ENCODE data around the gene COL5A3.
A peak's percentile ranks its signal among the peaks of the same experiment; 100 is the strongest.
"Not testable (repeated sequence)": the region's sequence is repeated elsewhere in the genome, so short reads cannot be mapped to it uniquely, and the experiment has no call there.

The COL5A3 gene

DNA sequence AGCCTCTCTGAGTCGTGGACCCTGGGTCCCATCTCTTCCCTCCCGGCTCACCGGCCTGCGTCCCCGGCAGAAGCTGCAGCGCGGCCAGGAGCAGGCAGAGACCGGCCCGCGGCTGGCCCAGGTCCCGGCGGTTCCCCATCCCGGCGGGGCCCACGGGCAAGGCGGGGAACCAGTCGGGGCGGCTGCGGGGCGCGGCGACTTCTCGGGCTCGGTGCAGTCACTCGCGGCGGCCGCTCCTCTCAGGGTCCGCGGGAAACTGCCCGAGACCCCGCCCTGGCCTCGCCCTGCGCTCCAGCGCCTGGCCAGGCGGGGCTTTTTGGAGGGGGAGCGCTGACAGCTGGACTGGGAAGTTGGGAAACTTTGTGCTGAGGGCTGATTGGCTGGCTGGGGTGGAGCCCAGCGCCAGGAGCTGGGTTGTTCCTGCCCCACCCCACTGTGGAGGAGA, at the start of gene COL5A3:
Gene COL5A3, minus strand, starts transcription at position 258 of the 445 bp plus-strand sequence. Its CDS starts 119 bp downstream, at position 139.
- no peak for FAIRE-seq

DNA sequence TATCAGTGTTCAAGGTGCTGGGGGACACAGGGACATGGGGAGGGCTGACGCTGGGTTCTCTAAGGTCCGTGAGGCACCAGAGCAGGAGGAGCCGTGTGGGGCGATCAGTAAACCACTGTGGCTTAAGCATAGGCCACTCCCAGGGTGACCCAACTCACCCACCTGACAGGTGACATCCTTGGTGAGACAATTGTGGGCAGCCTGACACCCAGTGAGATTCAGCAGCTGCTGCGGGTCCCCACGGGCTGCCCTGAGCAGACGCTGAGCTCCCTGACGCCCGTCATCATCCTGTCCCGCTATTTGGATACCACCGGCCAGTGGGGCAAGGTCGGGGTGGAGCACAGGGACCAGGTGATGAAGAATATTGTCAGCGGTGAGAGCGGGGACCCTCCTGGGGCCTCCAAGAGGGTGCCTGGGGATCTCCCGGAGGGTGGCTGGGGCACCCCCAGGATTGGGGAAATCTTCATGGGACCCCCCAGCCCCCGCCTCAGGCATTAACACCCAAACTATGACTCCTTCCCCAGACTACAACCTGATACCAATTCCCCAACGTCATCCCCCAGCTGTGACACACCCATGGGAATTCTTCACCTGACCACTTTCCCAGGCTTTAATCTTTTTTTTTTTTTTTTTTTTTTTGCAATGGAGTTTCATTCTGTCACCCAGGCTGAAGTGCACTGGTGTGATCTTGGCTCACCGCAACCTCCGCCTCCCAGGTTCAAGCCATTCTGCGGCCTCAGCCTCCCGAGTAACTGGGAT, 42.5 kb upstream of the COL5A3 start:
- no peak for FAIRE-seq

DNA sequence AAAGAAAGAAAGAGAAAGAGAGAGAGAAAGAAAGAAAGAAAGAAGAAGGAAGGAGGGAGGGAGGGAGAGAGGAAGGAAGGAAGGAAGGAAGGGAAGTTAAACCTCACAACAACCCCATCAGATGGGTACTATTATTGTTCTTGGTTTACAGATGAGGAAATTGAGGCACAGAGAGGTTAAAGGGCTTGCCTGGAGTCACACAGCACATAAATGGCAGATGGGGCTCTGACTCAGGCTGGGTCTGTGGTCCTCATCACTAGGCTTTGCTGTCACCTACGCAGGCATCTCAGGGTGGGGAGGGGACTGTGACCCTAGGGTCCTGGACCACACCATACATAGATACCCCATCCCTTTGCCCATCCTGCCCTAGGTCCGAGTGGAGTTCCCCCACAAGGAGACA, 39.3 kb upstream of the COL5A3 start:
- no peak for FAIRE-seq

DNA sequence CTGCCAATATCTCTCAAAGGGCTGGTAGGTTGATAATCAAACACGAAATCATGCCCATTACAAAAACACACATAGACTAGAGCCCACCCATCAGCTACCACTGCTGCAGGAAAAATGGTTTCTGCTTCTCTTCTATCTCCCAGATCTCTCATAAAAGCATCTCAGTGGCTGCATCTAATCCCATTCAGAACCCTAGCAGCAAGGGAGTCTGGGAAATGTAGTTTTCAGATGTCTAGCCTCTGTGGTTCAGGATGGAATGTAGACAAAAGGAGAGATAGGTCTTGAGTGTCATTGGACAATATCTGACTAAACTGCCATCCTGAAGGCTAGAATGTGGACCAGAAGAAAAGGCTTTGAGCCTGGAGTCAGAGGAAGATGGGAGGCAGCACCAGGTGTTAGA, 35.1 kb upstream of the COL5A3 start:
- no peak for FAIRE-seq

DNA sequence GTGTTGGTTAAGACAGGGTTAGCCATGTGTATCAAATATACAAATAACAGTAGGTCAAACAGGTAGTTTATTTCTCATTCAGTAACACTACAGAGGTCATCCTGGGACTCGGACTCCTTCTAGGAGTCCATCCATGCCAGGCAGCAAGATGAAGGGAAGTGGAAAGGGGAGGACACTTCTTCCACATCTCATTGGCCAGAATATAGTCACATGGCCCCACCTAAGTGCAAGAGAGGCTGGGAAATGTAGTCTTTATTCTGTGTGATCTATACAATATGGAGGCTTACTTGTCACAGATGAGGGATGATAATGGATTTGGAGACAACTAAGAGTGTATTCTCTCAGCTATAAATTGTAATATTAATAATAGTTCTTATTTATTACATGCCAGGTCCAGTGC, 34.1 kb upstream of the COL5A3 start:
- FAIRE-seq, result no peak

DNA sequence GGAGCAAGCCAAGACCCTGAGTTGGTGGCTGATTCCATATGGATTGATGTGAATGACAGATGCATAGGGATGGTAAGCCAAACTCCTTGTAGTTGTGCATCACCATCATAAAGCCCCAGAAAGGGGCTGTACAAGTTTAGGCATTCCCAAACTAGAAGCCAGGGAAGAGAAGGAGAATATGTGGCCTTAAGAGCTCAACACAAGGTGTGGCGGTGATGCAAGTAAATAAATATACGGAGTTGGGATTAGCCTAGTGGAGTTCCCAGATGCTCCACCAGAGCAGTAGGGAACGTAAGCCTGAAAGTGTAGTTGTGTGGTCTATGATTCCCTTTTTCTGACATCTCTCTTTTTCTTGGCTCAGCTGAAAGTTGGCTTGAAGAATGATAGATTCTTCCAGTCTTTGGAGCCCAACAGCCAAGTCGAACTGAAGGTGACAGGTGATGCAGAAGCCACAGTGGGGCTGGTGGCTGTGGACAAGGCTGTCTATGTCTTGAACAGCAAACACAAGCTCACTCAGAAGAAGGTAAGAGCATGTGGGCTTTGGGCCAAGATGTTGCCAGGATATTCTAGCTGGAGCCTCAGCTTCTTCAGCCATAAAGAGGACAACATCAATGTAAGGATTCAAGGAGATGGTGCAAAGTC, 33.1 kb upstream of the COL5A3 start:
- FAIRE-seq, result no peak

DNA sequence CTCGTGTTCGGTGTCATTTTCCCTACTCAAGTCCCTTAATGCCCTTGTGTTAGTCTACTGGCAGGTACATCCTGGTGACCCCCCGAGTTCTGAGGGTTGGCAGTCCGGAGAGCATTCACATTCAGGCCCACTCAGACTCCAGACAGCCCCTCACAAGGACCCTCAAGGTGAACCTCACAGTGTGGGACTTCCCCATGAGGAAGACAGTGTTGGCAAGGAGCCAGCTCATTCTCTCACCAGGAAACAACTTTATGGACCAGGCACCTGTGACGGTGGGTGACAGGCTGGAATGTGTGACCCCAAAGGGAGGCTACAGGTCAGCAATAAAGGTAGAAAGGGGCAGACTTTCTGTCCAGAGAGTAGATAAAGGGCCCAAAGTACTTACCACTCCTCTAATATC, 27.5 kb upstream of the COL5A3 start:
- no peak for FAIRE-seq

DNA sequence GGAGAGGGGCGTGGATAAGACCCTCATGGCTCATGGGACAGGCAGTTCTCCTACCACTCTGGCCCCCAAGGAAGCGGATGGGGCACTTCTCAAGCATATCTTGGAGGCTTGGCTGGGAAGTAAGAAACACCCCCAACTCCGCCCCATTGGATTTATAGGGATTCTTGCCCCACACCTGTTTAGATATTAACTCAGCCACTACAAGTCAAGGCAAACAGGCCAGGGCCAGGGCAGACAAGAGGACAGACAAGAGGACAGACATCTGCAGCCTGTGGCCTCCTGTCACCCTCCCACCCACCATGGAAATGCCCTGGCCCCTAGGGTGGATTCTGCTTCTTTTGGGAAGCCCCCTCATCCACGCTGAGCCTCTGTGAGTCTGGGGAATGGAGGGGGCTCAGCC, 27.1 kb upstream of the COL5A3 start:
- no peak for FAIRE-seq

DNA sequence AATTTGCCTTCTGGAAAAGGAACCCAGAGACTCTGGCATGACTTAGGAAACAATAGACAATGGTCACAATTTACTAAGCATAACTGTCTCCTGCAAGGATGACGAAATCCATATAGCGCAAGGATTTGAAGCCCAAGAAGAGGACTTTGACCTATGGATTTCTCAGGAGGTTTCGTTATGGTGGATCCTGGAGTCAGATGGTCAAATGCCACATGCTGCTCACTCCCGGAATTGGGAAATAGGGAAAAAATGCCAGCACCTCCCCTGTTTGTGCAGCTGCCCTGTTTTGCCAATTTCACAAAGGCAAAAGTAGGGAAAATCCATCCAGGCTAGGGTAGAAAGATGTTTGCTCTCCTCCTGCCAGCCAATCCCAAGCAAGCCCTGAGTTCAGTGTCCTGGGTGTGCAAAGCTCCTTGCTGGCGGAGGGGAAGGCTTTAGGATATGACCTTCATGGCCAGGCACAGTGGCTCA, 26.3 kb upstream of the COL5A3 start:
- no peak for FAIRE-seq

DNA sequence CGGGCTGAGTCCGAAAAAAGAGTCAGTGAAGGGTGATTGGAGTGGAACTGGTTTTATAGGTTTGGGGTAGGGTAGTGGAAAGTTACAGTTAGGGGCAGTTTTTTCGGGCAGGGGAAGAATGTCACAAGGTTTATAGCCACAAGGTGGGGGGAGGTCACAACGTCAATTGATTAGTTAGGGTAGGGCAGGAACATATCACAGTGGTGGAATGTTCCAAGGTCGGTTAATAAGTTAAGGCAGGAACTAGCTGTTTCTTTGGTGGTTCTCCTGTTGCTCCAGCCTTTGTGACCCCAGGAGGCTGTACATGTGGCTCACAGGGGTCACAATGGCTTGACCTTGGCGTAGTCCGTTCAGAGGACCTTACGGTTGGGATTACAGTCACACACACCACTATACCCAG, 23.3 kb upstream of the COL5A3 start:
- no peak for FAIRE-seq

DNA sequence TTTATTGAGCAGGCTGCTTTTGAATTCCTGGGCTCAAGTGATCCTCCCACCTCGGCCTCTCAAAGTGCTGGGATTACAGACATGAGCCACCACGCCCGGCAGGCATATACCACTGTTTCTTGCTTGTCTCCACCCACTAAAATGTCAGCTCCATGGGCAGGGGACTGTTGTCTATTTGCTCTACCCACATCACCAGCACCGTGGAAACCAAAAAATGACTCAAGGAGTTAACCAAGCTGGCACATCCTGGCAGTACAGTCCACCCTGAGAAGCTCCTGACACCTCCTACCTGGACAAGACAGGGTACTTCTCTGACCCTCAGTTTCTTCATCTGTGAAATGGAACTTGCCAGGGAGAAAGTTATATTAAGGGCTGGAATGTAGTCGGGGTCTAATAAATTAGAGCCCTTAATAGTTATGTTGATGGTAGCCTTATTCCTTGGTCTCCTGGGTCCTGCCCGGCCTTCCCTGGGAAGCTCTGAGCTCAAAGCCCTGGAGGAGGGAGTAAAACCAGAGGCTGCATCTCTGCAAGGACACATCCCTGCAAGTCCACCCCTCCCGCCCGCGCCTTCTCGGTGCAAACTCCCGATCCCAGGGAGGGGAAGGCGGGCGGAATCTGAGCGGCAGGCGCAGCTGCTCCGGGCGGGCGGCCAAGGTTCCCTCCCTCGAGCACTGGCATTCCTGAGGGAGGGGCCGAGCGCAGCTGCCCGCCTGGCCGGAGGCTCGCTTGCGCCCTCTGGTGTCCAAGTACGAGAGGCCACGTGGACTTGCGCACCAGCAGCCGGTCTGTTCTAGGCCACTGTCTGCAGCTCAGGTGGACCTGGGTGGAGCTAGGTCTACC, 17.1 kb upstream of the COL5A3 start:
- peak; percentile 11 for FAIRE-seq

DNA sequence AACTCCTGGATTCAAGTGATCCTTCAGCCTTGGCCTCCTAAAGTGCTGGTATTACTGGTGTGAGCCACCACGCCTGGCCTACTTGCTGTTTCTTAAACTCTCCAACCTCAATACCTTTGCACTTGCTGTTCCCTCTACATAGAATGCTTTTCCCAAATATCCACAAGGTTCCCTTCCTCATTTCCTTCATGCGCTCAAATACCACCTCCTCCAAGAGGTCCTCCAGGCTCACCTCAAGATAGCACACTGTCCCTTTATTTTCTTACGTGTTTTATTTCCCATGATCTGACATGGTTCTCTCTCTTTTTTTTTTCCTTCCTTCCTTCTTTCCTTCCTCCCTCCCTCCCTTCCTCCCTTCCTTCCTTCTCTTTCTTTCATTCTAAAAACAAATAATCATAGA, 16.4 kb upstream of the COL5A3 start:
- FAIRE-seq, result no peak

DNA sequence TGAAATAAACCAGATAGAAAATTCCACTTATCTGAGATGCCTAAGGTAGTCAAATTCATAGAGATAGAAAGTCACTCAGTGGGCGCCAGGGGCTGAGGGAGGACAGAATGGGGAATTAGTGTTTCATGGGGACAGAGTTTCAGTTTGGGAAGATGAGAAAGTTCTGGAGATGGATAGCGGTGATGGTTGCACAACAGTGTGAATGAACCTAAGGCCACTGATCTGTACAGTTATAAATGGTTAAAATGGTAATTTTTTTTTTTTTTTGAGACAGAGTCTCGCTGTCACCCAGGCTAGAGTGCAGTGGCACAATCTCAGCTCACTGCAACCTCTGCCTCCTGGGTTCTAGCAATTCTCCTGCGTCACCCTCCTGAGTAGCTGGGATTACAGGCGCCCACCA, 12.8 kb upstream of the COL5A3 start:
- FAIRE-seq, result not testable (repeated sequence)

DNA sequence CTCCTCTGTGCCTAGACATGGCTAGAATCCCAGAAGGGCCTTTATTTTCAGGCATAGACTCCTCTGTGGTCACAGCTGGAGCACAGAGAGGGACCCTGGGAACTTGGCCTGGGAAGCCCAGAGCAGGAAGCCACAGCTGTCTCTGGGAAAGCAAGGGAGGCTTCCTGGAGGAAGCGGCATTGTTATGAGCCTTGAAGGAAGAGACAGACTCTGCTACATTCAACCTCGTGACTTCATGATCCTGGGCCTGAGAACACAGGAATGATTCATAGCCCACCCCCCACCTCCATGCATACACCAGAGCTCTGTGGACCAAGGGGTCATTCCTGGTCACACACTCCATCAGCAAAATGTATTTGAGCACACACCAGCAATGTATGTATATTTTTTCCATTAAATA, 11.6 kb upstream of the COL5A3 start:
- no peak for FAIRE-seq

DNA sequence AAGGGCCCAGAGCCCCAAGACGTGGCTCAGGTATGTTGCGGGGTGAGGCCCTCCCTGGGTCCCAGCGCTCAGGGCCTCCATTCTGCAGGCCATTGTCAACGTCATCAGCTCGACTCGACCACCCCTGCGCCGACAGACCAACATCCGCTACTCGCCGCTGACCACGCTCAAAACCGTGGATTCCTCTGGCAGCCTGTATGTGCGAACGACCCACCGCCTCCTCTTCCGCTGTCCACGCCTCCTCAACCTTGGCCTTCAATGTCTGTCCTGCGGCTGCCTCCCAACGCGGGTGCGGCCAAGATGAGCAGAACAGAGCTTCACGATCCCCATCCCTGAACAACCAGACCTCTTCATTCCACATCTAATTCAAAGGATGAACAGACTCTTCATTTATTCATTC, 11.1 kb upstream of the COL5A3 start:
- FAIRE-seq, result no peak

DNA sequence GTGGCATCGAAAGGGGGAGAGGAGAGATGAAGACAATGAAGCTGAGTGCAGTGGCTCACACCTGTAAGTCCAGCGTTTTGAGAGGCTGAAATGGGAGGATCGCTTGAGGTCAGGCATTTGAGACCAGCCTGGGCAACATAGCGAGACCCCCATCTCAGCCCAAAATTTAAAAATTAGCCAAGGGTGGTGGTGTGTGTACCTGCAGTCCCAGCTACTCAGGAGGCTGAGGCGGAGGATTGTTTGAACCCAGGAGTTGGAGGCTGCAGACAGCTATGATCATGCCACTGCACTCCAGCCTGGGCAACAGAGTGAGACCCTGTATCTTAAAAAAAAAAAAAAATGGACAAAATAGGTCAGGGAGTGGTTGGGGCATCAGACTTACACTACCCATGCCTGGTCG, 10.5 kb upstream of the COL5A3 start:
- no peak for FAIRE-seq

DNA sequence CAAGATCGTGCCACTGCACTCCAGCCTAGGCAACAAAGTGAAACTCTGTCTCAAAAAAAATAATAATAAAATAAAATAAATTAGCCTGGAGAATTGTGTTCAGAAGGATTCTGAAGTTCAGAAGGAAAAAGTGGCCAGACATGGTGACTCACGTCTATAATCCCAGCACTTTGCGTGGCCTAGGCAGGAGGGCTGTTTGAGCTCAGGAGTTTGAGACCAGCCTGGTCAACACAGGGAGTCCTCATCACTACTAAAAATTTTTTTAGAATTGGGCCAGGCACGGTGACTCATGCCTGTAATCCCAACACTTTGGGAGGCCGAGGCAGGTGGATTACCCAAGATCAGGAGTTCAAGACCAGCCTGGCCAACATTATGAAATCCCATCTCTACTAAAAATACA, 8.9 kb upstream of the COL5A3 start:
- FAIRE-seq, result no peak

DNA sequence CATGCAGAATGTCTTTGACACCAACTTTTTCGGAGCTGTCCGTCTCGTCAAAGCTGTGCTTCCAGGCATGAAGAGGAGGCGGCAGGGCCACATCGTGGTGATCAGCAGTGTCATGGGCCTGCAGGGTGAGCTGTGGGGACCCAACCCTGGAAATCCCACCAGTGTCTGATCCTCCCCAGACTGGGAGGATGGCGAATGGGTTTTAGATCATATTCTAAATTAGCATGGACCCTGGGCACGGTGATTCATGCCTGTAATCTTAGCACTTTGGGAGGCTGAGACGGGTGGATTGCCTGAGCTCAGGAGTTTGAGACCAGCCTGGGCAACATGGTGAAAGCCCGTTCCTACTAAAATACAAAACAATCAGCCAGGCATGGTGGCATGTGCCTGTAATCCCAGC, 8.5 kb upstream of the COL5A3 start:
- no peak for FAIRE-seq

DNA sequence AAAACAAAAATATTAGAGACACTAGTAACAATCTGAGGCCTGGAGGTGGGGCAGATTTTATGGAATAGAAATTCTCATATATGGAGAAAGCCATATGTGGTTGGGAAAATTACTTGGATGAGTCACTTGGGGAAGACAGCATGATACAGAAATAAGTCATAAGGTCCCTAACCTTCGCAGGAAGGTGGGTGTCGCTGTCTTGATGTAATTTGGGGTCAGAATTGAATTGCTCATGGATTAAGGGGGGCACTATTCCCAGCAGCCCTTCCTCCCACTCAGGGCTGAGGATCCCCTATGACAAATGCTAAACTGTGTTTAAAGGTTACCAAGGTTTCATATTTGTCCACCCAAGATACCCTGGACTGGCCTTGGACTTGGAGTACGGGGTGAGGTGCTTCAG, 8.0 kb upstream of the COL5A3 start:
- FAIRE-seq, result no peak

DNA sequence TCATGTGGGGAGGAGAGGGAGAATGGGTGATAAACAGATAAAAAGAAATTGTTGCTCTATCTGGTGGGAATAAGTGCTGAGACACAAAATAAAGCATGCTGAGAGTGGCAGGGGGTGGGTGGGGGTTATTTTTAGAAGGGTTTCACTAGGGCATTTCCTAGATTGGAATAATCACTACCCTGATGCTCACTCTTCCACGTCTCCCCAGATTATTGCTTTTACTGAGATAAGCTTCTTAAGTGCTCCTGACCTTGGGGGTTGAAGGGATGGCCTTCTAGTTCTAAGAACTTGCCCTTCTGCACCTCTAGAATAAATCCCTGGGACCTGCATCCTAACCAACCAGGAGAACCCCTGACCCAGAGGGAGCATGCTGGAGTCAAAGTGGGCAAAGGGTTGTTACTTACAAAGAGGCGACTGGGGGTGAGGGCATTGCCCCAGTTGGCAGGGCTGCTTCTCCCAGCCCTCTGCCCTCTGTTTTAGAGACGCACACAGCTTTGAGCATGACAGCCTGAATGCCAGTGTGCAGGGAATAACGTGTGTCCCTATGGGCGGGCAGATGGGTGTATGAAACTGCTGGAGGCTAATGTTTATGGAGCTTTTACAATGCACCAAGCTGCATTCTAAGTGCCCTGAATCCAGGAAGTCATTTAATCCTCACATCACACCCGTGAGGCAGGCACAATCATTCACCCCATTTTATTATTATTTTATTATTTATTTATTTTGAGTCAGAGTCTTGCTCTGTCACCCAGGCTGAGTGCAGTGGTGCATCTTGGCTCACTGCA, 3.7 kb upstream of the COL5A3 start:
- FAIRE-seq, result no peak

DNA sequence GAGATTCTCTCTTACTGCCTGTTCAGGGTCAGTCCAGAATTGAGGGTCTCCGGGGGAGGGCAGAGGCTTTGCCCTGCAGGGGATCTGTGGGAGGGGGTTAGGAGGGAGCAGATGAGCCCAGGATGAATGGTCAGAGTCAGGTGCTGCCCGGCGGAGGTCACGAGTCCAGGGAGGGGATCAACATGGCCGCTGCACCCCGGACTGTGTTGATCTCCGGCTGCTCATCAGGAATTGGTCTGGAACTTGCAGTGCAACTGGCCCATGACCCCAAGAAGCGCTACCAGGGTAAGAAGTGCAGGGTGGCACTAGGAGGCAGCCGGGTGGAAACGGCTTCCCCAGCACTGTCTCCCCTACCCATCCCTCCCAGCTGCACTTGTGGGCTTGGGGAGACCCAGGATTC, 3.0 kb upstream of the COL5A3 start, which contains the start of gene RDH8:
Gene RDH8, plus strand, starts transcription at position 168 of the 400 bp plus-strand sequence. Its CDS starts 15 bp downstream, at position 183.
- no peak for FAIRE-seq

DNA sequence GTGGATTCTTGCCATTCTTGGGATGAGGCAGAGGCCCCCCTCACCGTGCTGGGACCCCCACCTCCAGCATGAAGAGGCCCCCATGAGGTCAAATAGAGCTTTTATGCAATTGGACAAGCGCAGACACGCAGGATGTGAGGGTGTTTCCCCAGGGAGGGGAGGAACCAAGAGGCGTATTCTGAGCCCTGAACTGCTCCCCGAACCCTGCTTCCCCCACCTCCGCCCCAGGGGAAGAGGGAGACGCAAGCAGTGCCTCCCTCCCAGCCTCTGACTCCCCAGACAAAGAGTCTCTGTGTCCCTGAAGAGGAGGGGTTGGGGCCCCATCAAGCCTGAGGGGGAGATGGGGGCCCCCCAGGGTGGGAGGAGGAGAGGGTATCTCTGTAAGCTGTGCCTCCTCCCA, 1.7 kb upstream of the COL5A3 start:
- no peak for FAIRE-seq

DNA sequence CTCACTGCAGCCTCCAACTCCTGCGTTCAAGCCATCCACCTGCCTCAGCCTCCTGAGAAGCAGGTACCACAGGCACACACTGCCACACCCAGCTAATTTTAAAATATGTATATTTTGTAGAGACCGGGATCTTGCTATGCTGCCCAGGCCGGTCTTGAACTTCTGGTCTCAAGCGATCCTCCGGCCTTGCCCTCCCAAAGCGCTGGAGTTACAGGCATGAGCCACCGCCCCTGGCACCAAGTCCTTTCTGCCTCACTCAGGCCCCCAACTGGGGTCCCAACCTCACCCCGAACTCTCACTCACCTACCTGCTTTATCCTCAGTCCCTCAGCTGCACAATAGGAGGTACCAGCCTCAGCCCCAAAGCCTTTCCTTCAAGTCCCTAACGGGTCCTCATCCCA, 635 bp upstream of the COL5A3 start:
- no peak for FAIRE-seq

Data from G401.6 (cell line).